Neutrophil (primary cell): ENCODE results near the gene ANAPC7.
"Not testable (repeated sequence)": the region's sequence is repeated elsewhere in the genome, so short reads cannot be mapped to it uniquely, and the experiment has no call there.

ENCODE experiments used
- H3K27ac ChIP-seq: fragments of 200-600 bp; sonication (generic); 2 replicates; pipeline ENCODE4 v1.5.1; 2016; ENCODE audit warnings: mild to moderate bottlenecking, moderate library complexity
- H3K27me3 ChIP-seq: fragments of 200-600 bp; sonication (generic); 2 replicates; pipeline ENCODE4 v1.6.0; 2016; ENCODE audit warnings: mild to moderate bottlenecking
- H3K36me3 ChIP-seq: fragments of 200-600 bp; sonication (generic); 2 replicates; pipeline ENCODE4 v1.5.1; 2017
- H3K4me1 ChIP-seq, 2 experiments: fragments of 200-600 bp in 1 of 2; sonication (generic) in 1 of 2; 1 replicate in 1 of 2; 2 replicates in 1 of 2; pipeline versions ENCODE4 v1.5.1 to v1.6.1; 2013 to 2016; ENCODE audit warnings: low read depth in 1 of 2, low read length in 1 of 2, mild to moderate bottlenecking in 1 of 2, moderate library complexity in 1 of 2; ENCODE audit not compliant: control insufficient read depth in 1 of 2, insufficient read depth in 1 of 2
- H3K4me3 ChIP-seq, 2 experiments: fragments of 200-600 bp in 1 of 2; sonication (generic) in 1 of 2; 1 replicate in 1 of 2; 2 replicates in 1 of 2; pipeline ENCODE4 v1.5.1; 2013 to 2016; ENCODE audit warnings: low read depth in 1 of 2, low read length in 1 of 2, mild to moderate bottlenecking in 1 of 2, moderate library complexity in 1 of 2
- H3K9me3 ChIP-seq: fragments of 200-600 bp; sonication (generic); 2 replicates; pipeline ENCODE4 v1.5.1; 2016
- CTCF ChIP-seq: fragments of 200-600 bp; sonication (generic); IDR thresholded peaks from 2 replicates; pipeline ENCODE4 v1.5.1; 2016; ENCODE audit warnings: antibody characterized with exemption

ANAPC7 gene

GRCh38 chr12:110421159-110421661 lies 17.7 kb upstream of the ANAPC7 start:
- no peak overlapping the region for H3K4me3 ChIP-seq
- no peaks in the 10 kb centered on the region for H3K36me3 ChIP-seq
- H3K27ac ChIP-seq: no peak overlapping the region
- H3K9me3 ChIP-seq: no peaks in the 10 kb centered on the region
- TF ChIP-seq CTCF: no peak
- H3K4me1 ChIP-seq: peaks cover 11 to 17% of the 10 kb centered on the region in 2 experiments
- H3K27me3 ChIP-seq: no peaks in the 10 kb centered on the region

- not testable (repeated sequence) for H3K4me3 ChIP-seq, H3K27ac ChIP-seq, H3K36me3 ChIP-seq, H3K27me3 ChIP-seq, H3K9me3 ChIP-seq
- H3K4me1 ChIP-seq: peaks cover 11 to 17% of the 10 kb centered on the region in 2 experiments
These were observed 17.1 kb upstream of the ANAPC7 start for GRCh38 chr12:110420644-110421043.

GRCh38 chr12:110417113-110417512 lies 13.6 kb upstream of the ANAPC7 start:
- H3K36me3 ChIP-seq, H3K4me3 ChIP-seq, H3K27me3 ChIP-seq, H3K9me3 ChIP-seq: not testable (repeated sequence)
- H3K27ac ChIP-seq: peak overlapping the region; percentile 51
- H3K4me1 ChIP-seq: peaks cover 11 to 12% of the 10 kb centered on the region in 2 experiments

- H3K27ac ChIP-seq, H3K4me1 ChIP-seq, H3K4me3 ChIP-seq, H3K27me3 ChIP-seq, H3K36me3 ChIP-seq, H3K9me3 ChIP-seq: not testable (repeated sequence)
These were observed 6.6 kb upstream of the ANAPC7 start for GRCh38 chr12:110410086-110410485.

- Histone ChIP-seq H3K4me1 (peaks cover 17 to 21% of the 10 kb centered on the region in 2 experiments), H3K36me3 (peaks cover 12% of the 10 kb centered on the region)
- H3K27me3 ChIP-seq, H3K4me3 ChIP-seq, H3K27ac ChIP-seq, H3K9me3 ChIP-seq: not testable (repeated sequence)
These were observed 1.7 kb upstream of the ANAPC7 start for GRCh38 chr12:110405126-110405662.

- TF ChIP-seq CTCF: no peak
- peak overlapping the region; percentile 96 for H3K27ac ChIP-seq
- no peaks in the 10 kb centered on the region for H3K27me3 ChIP-seq
- no peaks in the 10 kb centered on the region for H3K9me3 ChIP-seq
- H3K4me3 ChIP-seq: peak overlapping the region; percentile 98
- H3K36me3 ChIP-seq: peaks cover 16% of the 10 kb centered on the region
- H3K4me1 ChIP-seq: peaks cover 17 to 21% of the 10 kb centered on the region in 2 experiments
These were observed 621 bp upstream of the ANAPC7 start for GRCh38 chr12:110403976-110404682.

GRCh38 chr12:110382683-110383082 lies 20.8 kb downstream of the ANAPC7 start:
- Histone ChIP-seq H3K27ac (no peak overlapping the region), H3K4me1 (peaks cover 16 to 19% of the 10 kb centered on the region in 2 experiments), H3K36me3 (peaks cover 79% of the 10 kb centered on the region), H3K9me3 (no peaks in the 10 kb centered on the region), H3K4me3 (no peak overlapping the region), H3K27me3 (no peaks in the 10 kb centered on the region)
- no peak for TF ChIP-seq CTCF
